ENCODE measurements around the gene DHFR2. TPM values are rescaled to one million over a fixed set of nuclear protein-coding genes. Genes with fewer than 3 reads are reported as not detected.
"Not testable (repeated sequence)": the region's sequence is repeated elsewhere in the genome, so short reads cannot be mapped to it uniquely, and the experiment has no call there.

Gene DHFR2
- polyA plus RNA-seq, 1 of the 3 experiments (the other 2 are of a cell fraction) = 1.3 TPM

GRCh38 chr3:94046533-94046932, 16.2 kb downstream of the DHFR2 start:
- Histone ChIP-seq H3K4me2 (no peak overlapping the region), H2AFZ (ENCODE audit: low read depth) (no peak overlapping the region), H3F3A (replicated peaks; ENCODE audit: insufficient read depth) (peaks cover 14% of the 10 kb centered on the region), H3K27ac (ENCODE audit: low read depth in 2 of 2, low read length in 1 of 2) (no peak overlapping the region), H3K79me2 (ENCODE audit: insufficient read depth) (no peaks in the 10 kb centered on the region), H3K9me2 (no peaks in the 10 kb centered on the region; the same call in 1 of the 2 replicates), H3K9me3 (no peaks in the 10 kb centered on the region), H3K4me1 (ENCODE audit: control insufficient read depth in 1 of 2, insufficient read depth in 2 of 2, low read depth in 1 of 2, low read length in 1 of 2) (no peaks in the 10 kb centered on the region; a peak in 1 of 4 replicates), H3K9ac (no peak overlapping the region), H3K4me3 (ENCODE audit: low read depth in 2 of 2, low read length in 1 of 2) (no peak overlapping the region), H3K27me3 (ENCODE audit: insufficient read depth) (no peaks in the 10 kb centered on the region), H3K36me3 (replicated peaks in 1 of 2; ENCODE audit: control insufficient read depth in 1 of 2, insufficient read depth in 2 of 2, low read length in 1 of 2) (peaks cover 7 to 17% of the 10 kb centered on the region in 2 experiments), H4K20me1 (ENCODE audit: insufficient read depth) (no peaks in the 10 kb centered on the region)
- no peak for DNase-seq
- over 99% methylated on average over 2 of the region's 2 CpGs for WGBS (ENCODE audit: low lambda C conversion rate)
- ChIA-PET CTCF (no interaction called here), POLR2A (no interaction called here)
- no peak for TF ChIP-seq FOXM1 (IDR thresholded peaks at IDR 0.05; ENCODE audit: low read depth)

DNA sequence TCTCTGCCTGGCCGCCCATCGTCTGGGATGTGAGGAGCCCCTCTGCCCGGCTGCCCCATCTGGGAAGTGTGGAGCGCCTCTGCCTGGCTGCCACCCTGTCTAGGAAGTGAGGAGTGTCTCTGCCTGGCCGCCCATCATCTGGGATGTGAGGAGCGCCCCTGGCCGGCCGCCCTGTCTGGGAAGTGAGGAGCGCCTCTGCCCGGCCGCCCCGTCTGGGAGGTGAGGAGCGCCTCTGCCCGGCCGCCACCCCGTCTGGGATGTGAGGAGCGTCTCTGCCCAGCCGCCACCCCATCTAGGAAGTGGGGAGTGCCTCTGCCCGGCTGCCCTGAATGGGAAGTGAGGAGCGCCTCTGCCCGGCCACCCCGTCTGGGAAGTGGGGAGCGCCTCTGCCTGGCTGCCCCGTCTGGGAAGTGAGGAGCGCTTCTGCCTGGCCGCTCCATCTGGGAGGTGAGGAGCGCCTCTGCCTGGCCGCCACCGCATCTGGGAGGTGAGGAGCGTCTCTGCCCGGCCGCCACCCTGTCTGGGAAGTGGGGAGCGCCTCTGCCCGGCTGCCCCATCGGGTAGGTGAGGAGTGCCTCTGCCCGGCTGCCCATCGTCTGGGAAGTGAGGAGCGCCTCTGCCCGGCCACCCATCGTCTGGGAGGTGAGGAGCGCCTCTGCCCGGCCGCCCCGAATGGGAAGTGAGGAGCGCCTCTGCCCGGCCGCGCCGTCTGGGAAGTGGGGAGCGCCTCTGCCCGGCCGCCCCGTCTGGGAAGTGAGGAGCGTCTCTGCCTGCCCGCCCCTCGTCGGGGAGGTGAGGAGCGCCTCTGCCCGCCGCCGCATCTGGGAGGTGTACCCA, 18.4 kb downstream of the DHFR2 start:
- DNase-seq; H3K9ac ChIP-seq; H3K9me3 ChIP-seq; H2AFZ ChIP-seq (ENCODE audit: low read depth); POLR2A ChIA-PET; H3K4me2 ChIP-seq; H4K20me1 ChIP-seq (ENCODE audit: insufficient read depth); H3K4me1 ChIP-seq (ENCODE audit: control insufficient read depth in 1 of 2, insufficient read depth in 2 of 2, low read depth in 1 of 2, low read length in 1 of 2); H3K79me2 ChIP-seq (ENCODE audit: insufficient read depth); CTCF ChIA-PET; H3K4me3 ChIP-seq (ENCODE audit: low read depth in 2 of 2, low read length in 1 of 2); H3K9me2 ChIP-seq; H3K27ac ChIP-seq (ENCODE audit: low read depth in 2 of 2, low read length in 1 of 2); H3K27me3 ChIP-seq (ENCODE audit: insufficient read depth): not testable (repeated sequence)
- Histone ChIP-seq H3K36me3 (replicated peaks in 1 of 2; ENCODE audit: control insufficient read depth in 1 of 2, insufficient read depth in 2 of 2, low read length in 1 of 2) (peaks cover 12 to 14% of the 10 kb centered on the region in 2 experiments), H3F3A (replicated peaks; ENCODE audit: insufficient read depth) (peaks cover 15% of the 10 kb centered on the region)
- 96% methylated on average over 29 of the region's 61 CpGs for WGBS (ENCODE audit: low lambda C conversion rate)

GRCh38 chr3:94043285-94043684, 19.4 kb downstream of the DHFR2 start:
- no peaks in the 10 kb centered on the region; the same call in 1 of the 2 replicates for H3K79me2 ChIP-seq (ENCODE audit: insufficient read depth)
- peaks cover 11 to 12% of the 10 kb centered on the region in 2 experiments for H3K36me3 ChIP-seq (replicated peaks in 1 of 2; ENCODE audit: control insufficient read depth in 1 of 2, insufficient read depth in 2 of 2, low read length in 1 of 2)
- H3F3A ChIP-seq (replicated peaks; ENCODE audit: insufficient read depth) = peaks cover 14% of the 10 kb centered on the region
- POLR2A ChIA-PET = no interaction called here
- no peak for TF ChIP-seq TAF1 (IDR thresholded peaks at IDR 0.05; ENCODE audit: borderline replicate concordance, low read depth, low read length)
- TF ChIP-seq NRF1 (IDR thresholded peaks at IDR 0.05; ENCODE audit: low read depth, low read length) = no peak
- no peak for TF ChIP-seq GATA2 (CRISPR knock-in tag; IDR thresholded peaks at IDR 0.05)
- TF ChIP-seq ELF1 (IDR thresholded peaks at IDR 0.05) = no peak
- TF ChIP-seq CTCF (IDR thresholded peaks at IDR 0.05) = no peak
- TF ChIP-seq YY1 (IDR thresholded peaks at IDR 0.05; ENCODE audit: low read depth) = no peak
- TF ChIP-seq FOXJ3 (CRISPR knock-in tag; IDR thresholded peaks at IDR 0.05) = no peak
- no peak for TF ChIP-seq SMC3 (IDR thresholded peaks at IDR 0.05; ENCODE audit: low read depth, low read length)
- no peak for TF ChIP-seq TEAD4 (IDR thresholded peaks at IDR 0.05; ENCODE audit: borderline replicate concordance, insufficient read depth)
- TF ChIP-seq FOXM1 (IDR thresholded peaks at IDR 0.05; ENCODE audit: low read depth) = no peak
- no peak for TF ChIP-seq EZH2phosphoT487 (IDR thresholded peaks at IDR 0.05; ENCODE audit: borderline replicate concordance, low read depth)
- TF ChIP-seq NFIC (IDR thresholded peaks at IDR 0.05; ENCODE audit: borderline replicate concordance) = no peak
- TF ChIP-seq IRF3 (IDR thresholded peaks at IDR 0.05; ENCODE audit: low read depth, low read length) = no peak
- H3K9me3 ChIP-seq = no peaks in the 10 kb centered on the region
- 91% methylated on average over 1 of the region's 1 CpG for WGBS (ENCODE audit: low lambda C conversion rate)
- H3K4me2 ChIP-seq = no peak overlapping the region
- CTCF ChIA-PET = no interaction called here
- DNase-seq = no peak
- H3K27ac ChIP-seq (ENCODE audit: low read depth in 2 of 2, low read length in 1 of 2) = no peak overlapping the region
- no peaks in the 10 kb centered on the region for H3K9me2 ChIP-seq
- H2AFZ ChIP-seq (ENCODE audit: low read depth) = no peak overlapping the region
- H3K9ac ChIP-seq = no peak overlapping the region
- no peak overlapping the region for H3K4me3 ChIP-seq (ENCODE audit: low read depth in 2 of 2, low read length in 1 of 2)
- no peaks in the 10 kb centered on the region for H3K27me3 ChIP-seq (ENCODE audit: insufficient read depth)
- no peaks in the 10 kb centered on the region for H4K20me1 ChIP-seq (ENCODE audit: insufficient read depth)
- H3K4me1 ChIP-seq (ENCODE audit: control insufficient read depth in 1 of 2, insufficient read depth in 2 of 2, low read depth in 1 of 2, low read length in 1 of 2) = no peaks in the 10 kb centered on the region

Data from SK-N-SH (cell line).